GM12873 (cell line): ENCODE measurements around the gene NEMP1.

ENCODE experiments used
- TF ChIP-seq, protein P1 (sequence below): IDR thresholded peaks from 2 replicates; pipeline ENCODE4 v1.5.1; 2012; ENCODE audit warnings: low read depth, mild to moderate bottlenecking, moderate library complexity, low read length, control low read depth; ENCODE audit not compliant: insufficient read depth; ENCODE audit errors: missing control alignments

The NEMP1 gene

DNA sequence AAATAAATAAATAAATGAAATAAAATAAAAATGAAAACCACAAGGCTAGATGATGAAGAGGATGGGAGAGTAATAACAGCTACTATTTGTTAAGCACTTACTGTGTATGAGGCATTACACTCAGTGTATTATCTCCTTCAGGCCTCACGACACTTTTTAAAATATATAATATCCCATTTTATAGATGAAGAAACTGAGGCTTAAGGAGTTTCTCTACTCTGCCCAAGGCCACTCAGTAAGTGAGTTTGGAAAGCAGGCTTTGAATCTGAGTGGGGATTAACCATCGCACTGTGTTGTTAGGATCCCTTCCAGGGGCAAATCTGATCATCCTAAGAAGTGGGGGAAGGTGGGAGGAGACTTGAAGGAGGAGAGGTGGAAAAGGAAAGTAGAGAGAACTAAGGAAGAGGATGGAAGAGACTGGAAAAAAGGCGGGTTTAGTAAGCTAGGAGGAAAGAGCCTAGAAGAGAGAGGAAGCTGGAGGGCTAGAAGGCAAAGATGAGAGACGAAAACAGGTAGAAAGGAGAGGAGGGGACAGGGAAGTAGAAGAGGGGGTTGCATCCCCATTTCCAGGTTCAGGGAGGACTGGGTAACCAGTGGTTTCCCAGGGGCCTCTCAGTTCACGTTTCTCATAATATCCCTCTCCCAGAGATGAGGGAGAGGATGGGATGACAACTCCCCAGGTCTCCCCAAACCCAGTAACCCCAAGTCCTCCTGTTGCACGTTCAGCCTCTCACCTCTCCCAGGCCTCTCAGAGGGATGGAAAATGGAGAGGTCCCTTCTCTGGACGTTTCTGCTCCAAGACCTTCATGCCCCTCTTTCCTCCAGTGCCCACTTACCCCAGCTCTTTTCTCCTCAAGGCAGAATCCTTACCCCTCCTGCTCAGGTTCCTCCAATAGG, 30.9 kb upstream of the NEMP1 start:
- TF ChIP-seq, protein P1, sequence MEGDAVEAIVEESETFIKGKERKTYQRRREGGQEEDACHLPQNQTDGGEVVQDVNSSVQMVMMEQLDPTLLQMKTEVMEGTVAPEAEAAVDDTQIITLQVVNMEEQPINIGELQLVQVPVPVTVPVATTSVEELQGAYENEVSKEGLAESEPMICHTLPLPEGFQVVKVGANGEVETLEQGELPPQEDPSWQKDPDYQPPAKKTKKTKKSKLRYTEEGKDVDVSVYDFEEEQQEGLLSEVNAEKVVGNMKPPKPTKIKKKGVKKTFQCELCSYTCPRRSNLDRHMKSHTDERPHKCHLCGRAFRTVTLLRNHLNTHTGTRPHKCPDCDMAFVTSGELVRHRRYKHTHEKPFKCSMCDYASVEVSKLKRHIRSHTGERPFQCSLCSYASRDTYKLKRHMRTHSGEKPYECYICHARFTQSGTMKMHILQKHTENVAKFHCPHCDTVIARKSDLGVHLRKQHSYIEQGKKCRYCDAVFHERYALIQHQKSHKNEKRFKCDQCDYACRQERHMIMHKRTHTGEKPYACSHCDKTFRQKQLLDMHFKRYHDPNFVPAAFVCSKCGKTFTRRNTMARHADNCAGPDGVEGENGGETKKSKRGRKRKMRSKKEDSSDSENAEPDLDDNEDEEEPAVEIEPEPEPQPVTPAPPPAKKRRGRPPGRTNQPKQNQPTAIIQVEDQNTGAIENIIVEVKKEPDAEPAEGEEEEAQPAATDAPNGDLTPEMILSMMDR: no peak

DNA sequence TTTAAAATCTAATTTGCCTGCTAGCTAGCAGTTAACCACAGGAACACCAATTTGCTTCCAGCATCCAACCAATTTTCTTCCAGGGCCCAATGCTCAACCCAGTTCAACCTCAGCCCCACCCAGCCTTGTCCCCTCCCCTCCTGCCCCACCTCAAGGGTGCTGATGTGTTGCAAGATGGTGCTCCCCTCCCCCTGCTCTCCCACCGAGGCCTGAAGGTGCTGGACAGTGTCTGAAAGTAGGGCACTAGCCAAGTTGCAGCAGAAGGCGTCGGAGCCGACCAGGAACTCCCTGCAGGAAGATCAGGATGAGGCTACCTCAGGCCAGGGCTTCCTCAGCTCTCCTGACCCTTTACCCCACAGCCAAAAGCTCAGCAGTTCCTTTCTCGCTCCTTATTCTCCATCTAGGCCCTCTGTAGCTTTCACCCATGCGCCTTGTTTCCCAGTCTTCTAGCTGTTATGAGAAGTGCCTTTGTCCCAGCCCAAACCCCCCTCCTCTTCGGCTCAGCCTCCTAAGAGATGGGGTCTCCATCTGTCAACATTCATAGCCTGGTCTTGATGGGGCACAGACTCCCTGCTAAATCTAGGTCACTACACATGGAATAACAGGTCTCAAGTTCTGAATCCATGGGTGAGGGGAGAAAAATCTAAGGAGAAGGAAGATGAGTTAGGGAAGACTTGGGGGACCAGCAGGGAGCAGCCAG, 29.0 kb upstream of the NEMP1 start:
- TF ChIP-seq, protein P1: no peak

DNA sequence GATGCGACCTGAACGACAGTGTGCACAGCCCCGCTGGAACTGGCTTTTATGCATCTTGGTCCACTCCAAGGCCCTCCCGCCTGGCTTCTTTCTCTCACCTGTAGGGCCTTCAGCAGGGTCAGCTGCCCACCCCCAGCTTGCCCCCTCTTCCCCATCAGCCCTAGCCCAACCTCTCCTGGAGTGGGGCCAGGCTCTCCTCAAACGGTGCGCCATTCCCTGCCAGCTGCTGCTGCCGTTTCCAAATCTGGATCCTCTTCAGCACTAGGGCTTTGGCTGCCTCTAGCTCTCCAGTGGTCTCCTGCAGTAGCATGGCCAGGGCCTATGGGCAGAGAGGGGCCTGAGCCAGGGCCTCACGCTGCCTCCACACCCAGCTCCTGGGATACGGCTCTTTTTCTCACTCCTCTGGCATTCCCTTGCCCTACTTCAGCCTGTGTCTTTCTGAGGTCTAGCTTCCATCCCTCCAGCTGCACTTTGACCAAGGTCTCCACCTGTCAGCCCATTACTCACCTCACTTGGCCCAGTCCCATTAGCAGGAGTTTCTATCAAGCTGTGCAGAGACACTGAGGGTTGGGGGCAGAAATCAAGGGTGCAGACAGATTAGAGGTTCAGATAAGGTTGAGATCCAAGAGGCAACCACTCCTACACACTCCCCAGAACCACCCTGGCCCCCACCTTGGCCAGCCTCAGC, 27.6 kb upstream of the NEMP1 start:
- TF ChIP-seq, protein P1: no peak

DNA sequence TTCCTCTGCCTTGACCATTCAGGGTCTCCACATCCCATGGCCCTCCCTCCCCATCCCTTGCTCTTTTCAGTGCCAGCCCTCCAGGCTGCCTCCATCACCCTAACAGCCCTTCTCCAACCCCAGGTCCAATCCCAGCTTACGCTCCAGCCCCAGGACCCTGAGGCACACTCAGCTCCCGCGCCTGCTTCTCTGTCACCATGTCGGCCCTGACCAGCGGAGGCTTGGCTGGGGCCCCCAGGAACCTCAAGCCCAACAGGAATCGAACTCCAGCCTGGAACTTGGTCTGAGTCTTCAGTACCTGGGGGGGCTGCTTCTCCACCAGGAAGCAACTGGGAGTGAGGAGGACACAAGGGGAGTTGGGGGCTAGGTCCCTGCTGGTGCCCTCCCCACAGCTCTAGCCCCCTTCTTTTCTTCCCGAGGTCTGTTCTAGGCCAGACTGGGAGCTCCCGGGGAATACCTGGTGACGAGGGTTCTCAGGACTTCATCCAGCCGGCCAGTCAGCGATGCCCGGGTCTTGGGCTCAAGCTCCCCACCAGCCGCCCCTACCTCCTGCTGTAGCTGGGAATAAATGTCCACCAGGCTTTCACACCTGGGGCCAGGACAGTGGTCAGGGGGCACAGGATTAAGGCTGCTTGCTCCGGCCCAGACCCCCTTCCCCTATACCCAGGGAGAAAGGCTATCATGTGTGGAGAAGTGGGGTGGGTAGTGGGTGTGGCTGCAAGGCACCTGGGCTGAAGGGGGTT, 26.6 kb upstream of the NEMP1 start:
- TF ChIP-seq, protein P1: no peak

DNA sequence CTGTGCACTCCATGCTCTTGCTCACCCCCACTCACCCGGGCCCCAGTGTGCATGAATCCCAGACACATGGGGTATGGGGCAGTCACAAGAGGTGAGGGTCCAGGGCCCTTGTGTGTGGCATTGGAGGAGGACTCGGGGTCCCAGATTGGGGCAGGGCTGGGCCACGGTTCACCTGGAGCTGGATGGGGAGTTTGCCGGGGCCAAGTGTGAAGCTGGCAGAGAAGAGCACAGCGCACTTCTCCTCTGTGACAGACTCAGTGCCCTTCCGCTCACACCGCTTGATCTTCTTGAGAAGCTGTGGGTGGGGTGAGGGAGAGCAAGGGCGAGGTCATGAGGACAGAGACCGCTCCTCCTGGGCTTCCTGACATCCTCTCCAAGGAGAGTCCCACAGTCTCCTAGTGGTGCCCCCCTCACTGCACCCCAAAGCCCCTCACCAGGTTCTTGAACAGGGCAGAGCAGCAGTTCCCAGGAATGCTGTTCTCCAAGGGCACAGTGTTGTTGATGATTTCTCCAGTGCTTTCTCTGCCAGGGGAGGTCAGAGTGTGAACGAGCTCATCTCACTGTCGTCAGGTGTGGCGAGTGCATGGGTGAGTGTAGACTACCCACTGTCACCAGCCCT, 25.8 kb upstream of the NEMP1 start:
- TF ChIP-seq, protein P1: no peak

DNA sequence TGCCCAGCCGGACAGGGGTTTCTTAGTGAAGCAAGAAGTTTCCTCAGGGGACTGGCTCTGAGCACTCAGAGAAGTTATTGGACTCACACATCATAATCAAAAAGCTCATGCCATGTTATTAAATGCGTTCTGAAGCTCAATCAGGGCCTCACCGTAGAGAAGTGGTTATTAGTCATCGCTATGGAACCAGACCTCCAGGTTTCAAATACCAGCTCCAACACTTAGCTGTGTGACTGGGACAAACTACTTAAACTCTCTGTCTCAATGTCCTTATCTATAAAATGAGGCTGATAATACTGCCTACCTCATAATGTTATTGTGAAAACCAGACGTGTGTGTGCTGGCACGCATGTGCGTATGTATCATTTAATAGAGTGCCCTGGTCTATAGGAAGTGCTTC, 25.3 kb upstream of the NEMP1 start:
- TF ChIP-seq, protein P1: no peak
